ENCODE results near the gene INTS11.

Gene INTS11

DNA sequence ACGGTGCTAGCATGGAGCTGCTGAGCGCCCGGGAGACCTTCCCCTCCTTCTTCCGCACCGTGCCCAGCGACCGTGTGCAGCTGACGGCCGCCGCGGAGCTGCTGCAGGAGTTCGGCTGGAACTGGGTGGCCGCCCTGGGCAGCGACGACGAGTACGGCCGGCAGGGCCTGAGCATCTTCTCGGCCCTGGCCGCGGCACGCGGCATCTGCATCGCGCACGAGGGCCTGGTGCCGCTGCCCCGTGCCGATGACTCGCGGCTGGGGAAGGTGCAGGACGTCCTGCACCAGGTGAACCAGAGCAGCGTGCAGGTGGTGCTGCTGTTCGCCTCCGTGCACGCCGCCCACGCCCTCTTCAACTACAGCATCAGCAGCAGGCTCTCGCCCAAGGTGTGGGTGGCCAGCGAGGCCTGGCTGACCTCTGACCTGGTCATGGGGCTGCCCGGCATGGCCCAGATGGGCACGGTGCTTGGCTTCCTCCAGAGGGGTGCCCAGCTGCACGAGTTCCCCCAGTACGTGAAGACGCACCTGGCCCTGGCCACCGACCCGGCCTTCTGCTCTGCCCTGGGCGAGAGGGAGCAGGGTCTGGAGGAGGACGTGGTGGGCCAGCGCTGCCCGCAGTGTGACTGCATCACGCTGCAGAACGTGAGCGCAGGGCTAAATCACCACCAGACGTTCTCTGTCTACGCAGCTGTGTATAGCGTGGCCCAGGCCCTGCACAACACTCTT is 7.7 kb upstream of the INTS11 start:
- TF ChIP-seq, protein P1, sequence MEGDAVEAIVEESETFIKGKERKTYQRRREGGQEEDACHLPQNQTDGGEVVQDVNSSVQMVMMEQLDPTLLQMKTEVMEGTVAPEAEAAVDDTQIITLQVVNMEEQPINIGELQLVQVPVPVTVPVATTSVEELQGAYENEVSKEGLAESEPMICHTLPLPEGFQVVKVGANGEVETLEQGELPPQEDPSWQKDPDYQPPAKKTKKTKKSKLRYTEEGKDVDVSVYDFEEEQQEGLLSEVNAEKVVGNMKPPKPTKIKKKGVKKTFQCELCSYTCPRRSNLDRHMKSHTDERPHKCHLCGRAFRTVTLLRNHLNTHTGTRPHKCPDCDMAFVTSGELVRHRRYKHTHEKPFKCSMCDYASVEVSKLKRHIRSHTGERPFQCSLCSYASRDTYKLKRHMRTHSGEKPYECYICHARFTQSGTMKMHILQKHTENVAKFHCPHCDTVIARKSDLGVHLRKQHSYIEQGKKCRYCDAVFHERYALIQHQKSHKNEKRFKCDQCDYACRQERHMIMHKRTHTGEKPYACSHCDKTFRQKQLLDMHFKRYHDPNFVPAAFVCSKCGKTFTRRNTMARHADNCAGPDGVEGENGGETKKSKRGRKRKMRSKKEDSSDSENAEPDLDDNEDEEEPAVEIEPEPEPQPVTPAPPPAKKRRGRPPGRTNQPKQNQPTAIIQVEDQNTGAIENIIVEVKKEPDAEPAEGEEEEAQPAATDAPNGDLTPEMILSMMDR (IDR thresholded peaks at IDR 0.05), result no peak

DNA sequence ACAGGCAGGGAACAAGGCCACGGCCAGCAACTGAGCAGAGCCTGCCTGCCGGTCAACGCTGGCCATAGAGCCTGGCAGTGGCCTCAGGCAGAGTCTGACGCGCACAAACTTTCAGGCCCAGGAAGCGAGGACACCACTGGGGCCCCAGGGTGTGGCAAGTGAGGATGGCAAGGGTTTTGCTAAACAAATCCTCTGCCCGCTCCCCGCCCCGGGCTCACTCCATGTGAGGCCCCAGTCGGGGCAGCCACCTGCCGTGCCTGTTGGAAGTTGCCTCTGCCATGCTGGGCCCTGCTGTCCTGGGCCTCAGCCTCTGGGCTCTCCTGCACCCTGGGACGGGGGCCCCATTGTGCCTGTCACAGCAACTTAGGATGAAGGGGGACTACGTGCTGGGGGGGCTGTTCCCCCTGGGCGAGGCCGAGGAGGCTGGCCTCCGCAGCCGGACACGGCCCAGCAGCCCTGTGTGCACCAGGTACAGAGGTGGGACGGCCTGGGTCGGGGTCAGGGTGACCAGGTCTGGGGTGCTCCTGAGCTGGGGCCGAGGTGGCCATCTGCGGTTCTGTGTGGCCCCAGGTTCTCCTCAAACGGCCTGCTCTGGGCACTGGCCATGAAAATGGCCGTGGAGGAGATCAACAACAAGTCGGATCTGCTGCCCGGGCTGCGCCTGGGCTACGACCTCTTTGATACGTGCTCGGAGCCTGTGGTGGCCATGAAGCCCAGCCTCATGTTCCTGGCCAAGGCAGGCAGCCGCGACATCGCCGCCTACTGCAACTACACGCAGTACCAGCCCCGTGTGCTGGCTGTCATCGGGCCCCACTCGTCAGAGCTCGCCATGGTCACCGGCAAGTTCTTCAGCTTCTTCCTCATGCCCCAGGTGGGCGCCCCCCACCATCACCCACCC is 6.9 kb upstream of the INTS11 start, which contains the start of gene TAS1R3:
TAS1R3 (plus strand) TSS at position 213 of the 898 bp plus-strand sequence; CDS start at position 279, 66 bp downstream.
- TF ChIP-seq, protein P1 (IDR thresholded peaks at IDR 0.05), result no peak

DNA sequence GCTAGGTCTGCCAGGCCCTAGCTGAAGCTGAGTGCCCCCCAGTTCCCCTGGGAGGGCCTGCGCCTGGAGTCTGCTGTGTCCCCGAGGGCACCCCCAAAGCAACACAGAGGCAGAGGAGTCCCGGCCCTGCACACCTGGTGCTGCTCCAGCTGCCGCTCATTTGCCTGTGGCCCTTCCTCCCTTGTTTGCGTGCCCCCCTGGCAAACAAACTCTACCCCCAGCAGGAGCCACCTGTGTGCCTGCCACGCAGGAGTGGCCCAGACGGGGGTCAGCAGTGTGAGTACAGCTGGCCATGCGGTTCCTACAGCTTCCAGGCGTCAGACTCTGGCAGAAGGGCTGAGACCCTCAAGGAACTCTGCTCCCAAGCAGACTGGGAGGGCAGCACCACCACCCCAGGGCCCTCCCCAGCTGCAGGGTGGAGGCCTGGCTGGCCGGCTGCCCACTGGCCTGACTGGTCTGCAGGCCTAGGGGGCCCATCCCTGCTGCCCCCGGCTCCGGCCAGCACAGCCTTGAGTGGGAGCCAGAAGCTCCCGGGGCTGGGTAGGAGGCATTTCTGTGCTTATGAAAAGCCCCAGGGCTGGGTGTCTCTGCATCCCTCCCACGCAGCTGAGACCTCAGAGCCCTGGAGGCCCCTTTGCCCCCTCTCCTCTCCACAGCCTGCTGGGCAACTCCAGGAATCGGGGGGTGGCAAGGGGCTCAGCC is 6.1 kb upstream of the INTS11 start:
- TF ChIP-seq, protein P1 (IDR thresholded peaks at IDR 0.05), result no peak

DNA sequence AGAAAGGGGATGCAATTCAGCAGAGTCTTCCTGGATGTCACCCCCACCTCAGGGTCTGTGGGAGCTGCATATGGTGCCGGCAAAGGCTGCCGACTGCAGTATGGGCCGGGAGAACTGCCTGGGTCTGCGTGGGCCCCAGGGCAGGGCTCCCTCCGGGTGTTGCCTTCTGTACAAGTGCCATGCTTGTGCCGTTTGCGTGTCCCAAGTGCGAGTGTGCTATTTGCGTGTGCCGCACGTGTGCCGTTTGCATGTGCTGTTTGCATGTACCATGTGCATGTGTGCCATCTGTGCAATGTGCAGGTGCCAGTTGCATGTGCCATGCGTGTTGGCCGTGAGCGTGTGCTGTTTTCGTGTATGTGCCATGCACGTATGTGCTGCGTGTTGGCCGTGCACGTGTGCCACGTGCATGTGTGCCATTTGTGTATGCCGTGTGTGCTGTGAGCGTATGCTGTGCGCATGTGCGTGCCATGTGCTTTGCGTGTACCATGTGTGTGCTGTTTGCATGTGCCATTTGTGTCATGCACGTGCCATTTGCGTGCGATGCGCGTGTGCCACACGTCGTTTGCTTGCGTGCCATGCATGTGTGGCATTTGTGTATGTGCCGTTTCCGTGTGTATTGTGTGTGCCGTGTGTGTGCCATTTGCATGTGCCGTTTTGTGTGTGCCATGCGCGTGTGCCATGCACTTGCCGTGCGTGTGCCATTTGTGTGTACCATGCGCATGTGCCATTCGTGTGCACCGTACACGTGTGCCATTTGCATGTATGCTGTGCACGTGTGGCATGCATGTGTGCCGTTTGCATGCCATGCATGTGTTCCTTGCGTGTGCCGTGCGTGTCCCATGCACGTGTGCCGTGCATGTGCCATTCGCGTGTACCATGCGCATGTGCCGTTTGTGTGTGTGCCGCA is 5.1 kb upstream of the INTS11 start:
- TF ChIP-seq, protein P1 (IDR thresholded peaks at IDR 0.05), result no peak

DNA sequence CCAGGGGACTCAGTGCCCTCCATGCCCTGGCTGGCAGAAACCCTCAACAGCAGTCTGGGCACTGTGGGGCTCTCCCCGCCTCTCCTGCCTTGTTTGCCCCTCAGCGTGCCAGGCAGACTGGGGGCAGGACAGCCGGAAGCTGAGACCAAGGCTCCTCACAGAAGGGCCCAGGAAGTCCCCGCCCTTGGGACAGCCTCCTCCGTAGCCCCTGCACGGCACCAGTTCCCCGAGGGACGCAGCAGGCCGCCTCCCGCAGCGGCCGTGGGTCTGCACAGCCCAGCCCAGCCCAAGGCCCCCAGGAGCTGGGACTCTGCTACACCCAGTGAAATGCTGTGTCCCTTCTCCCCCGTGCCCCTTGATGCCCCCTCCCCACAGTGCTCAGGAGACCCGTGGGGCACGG is 3.8 kb upstream of the INTS11 start:
- TF ChIP-seq, protein P1 (IDR thresholded peaks at IDR 0.05), result no peak

DNA sequence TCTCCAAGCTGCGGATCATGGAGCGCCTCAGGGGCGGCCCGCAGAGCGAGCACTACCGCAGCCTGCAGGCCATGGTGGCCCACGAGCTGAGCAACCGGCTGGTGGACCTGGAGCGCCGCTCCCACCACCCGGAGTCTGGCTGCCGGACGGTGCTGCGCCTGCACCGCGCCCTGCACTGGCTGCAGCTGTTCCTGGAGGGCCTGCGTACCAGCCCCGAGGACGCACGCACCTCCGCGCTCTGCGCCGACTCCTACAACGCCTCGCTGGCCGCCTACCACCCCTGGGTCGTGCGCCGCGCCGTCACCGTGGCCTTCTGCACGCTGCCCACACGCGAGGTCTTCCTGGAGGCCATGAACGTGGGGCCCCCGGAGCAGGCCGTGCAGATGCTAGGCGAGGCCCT is 2.8 kb upstream of the INTS11 start:
- TF ChIP-seq, protein P1 (IDR thresholded peaks at IDR 0.05), result no peak
